ENCODE measurements around the gene MBTD1. TPM values are rescaled to one million over a fixed set of nuclear protein-coding genes. Genes with fewer than 3 reads are reported as not detected.

MBTD1 gene
- polyA plus RNA-seq, 1 of the 3 experiments (the other 2 are of a cell fraction) = 4.6 TPM

- TF ChIP-seq, protein P1, sequence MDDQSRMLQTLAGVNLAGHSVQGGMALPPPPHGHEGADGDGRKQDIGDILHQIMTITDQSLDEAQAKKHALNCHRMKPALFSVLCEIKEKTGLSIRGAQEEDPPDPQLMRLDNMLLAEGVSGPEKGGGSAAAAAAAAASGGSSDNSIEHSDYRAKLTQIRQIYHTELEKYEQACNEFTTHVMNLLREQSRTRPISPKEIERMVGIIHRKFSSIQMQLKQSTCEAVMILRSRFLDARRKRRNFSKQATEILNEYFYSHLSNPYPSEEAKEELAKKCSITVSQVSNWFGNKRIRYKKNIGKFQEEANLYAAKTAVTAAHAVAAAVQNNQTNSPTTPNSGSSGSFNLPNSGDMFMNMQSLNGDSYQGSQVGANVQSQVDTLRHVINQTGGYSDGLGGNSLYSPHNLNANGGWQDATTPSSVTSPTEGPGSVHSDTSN (IDR thresholded peaks at IDR 0.05) = peak; percentile 42
- no peak for TF ChIP-seq FOXJ3 (CRISPR knock-in tag; IDR thresholded peaks at IDR 0.05)
- TF ChIP-seq TAF1 (IDR thresholded peaks at IDR 0.05; ENCODE audit: borderline replicate concordance, low read depth, low read length) = no peak
- no peak for TF ChIP-seq NRF1 (IDR thresholded peaks at IDR 0.05; ENCODE audit: low read depth, low read length)
- TF ChIP-seq REST (IDR thresholded peaks at IDR 0.05; ENCODE audit: low read depth, low read length) = no peak
- peak; percentile 44; the same call in 1 of the 2 replicates for TF ChIP-seq FOSL2 (IDR thresholded peaks at IDR 0.05; ENCODE audit: borderline replicate concordance, low read depth)
- no peak for TF ChIP-seq YY1 (IDR thresholded peaks at IDR 0.05; ENCODE audit: low read depth)
- TF ChIP-seq RXRA (IDR thresholded peaks at IDR 0.05; ENCODE audit: borderline replicate concordance, low read depth) = no peak
- no peak for TF ChIP-seq RCOR1 (IDR thresholded peaks at IDR 0.05; ENCODE audit: low read length)
- TF ChIP-seq JUND (IDR thresholded peaks at IDR 0.05) = peak; percentile 63
These were observed 14.3 kb downstream of the MBTD1 start (continued) for GRCh38 chr17:51245535-51245934.

DNA sequence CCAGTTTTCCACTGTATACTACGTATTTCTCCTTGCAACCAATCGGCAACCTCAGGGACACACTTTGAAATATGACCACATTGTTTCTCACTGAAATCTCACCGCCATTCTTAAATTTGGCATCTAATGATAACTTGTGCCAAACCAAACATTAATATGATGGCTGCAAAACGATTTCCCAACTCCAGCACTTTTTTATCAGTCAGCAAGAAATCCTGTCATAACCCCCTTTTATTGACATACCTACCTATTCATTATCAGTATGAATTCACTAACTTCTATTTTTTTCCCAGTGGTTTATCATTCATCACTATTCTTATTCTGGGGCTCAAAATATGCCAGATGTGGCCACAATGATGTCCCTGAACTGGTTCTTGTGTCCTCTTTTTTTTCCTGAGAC, 15.8 kb downstream of the MBTD1 start:
- H4K20me1 ChIP-seq (ENCODE audit: insufficient read depth) = no peaks in the 10 kb centered on the region; the same call in 1 of the 2 replicates
- H3K79me2 ChIP-seq (ENCODE audit: insufficient read depth) = peaks cover 70% of the 10 kb centered on the region
- H3K9me2 ChIP-seq = no peaks in the 10 kb centered on the region
- WGBS (ENCODE audit: low lambda C conversion rate) = 75% methylated on average over 4 of the region's 4 CpGs
- H3K9me3 ChIP-seq = 0 out of 2 replicates have a peak, but pooled peaks cover 6% of the 10 kb centered on the region
- H3K4me1 ChIP-seq (ENCODE audit: control insufficient read depth in 1 of 2, insufficient read depth in 2 of 2, low read depth in 1 of 2, low read length in 1 of 2) = peaks cover 0 to 11% of the 10 kb centered on the region in 2 experiments; a peak in 3 of 4 replicates
- H3K36me3 ChIP-seq (replicated peaks in 1 of 2; ENCODE audit: control insufficient read depth in 1 of 2, insufficient read depth in 2 of 2, low read length in 1 of 2) = peaks cover 0 to 17% of the 10 kb centered on the region in 2 experiments
- no peak for DNase-seq
- H3K4me2 ChIP-seq = no peak overlapping the region
- TF ChIP-seq GABPA (IDR thresholded peaks at IDR 0.05; ENCODE audit: low read depth) (no peak), TCF12 (IDR thresholded peaks at IDR 0.05) (no peak), MEF2A (IDR thresholded peaks at IDR 0.05; ENCODE audit: borderline replicate concordance, low read depth) (no peak), REST (IDR thresholded peaks at IDR 0.05; ENCODE audit: low read depth, low read length) (no peak), FOXM1 (IDR thresholded peaks at IDR 0.05; ENCODE audit: low read depth) (no peak), EP300 (IDR thresholded peaks at IDR 0.05; ENCODE audit: borderline replicate concordance in 1 of 2, low read depth in 1 of 2, low read length in 1 of 2) (no peak), POLR2AphosphoS5 (IDR thresholded peaks at IDR 0.05; ENCODE audit: low read depth, low read length) (no peak), FOXJ3 (CRISPR knock-in tag; IDR thresholded peaks at IDR 0.05) (no peak), TAF1 (IDR thresholded peaks at IDR 0.05; ENCODE audit: borderline replicate concordance, low read depth, low read length) (no peak), ZBTB33 (IDR thresholded peaks at IDR 0.05; ENCODE audit: borderline replicate concordance, low read depth) (no peak), IRF3 (IDR thresholded peaks at IDR 0.05; ENCODE audit: low read depth, low read length) (no peak)
- no peak overlapping the region for H2AFZ ChIP-seq (ENCODE audit: low read depth)
- CTCF ChIA-PET = no interaction called here
- POLR2A ChIA-PET = no interaction called here
- peaks cover 12% of the 10 kb centered on the region for H3F3A ChIP-seq (replicated peaks; ENCODE audit: insufficient read depth)
- H3K27me3 ChIP-seq (ENCODE audit: insufficient read depth) = no peaks in the 10 kb centered on the region
- H3K4me3 ChIP-seq (ENCODE audit: low read depth in 2 of 2, low read length in 1 of 2) = no peak overlapping the region
- no peak overlapping the region for H3K9ac ChIP-seq
- no peak overlapping the region for H3K27ac ChIP-seq (ENCODE audit: low read depth in 2 of 2, low read length in 1 of 2)

Measured in SK-N-SH (cell line).